NCI-H2107 (cell line): ENCODE measurements around the gene CYP39A1.
"Not testable (repeated sequence)": the region's sequence is repeated elsewhere in the genome, so short reads cannot be mapped to it uniquely, and the experiment has no call there.

Experiments used
- DNase-seq: peaks from one replicate; lab custom pipeline; 2025; lab: John Stamatoyannopoulos, UW

CYP39A1 gene

GRCh38 chr6:46648869-46649492 lies 3.6 kb downstream of the CYP39A1 start:
- no peak for DNase-seq

DNA sequence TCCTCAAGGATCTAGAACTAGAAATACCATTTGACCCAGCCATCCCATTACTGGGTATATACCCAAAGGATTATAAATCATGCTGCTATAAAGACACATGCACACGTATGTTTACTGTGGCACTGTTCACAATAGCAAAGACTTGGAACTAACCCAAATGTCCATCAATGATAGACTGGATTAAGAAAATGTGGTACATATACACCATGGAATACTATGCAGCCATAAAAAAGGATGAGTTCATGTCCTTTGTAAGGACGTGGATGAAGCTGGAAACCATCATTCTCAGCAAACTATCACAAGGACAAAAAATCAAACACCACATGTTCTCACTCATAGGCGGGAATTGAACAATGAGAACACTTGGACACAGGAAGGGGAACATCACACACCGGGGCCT lies 4.5 kb downstream of the CYP39A1 start:
- DNase-seq = not testable (repeated sequence)

GRCh38 chr6:46645265-46645664 lies 7.4 kb downstream of the CYP39A1 start:
- no peak for DNase-seq

- no peak for DNase-seq
These were observed 9.5 kb downstream of the CYP39A1 start for GRCh38 chr6:46642928-46643751.

DNA sequence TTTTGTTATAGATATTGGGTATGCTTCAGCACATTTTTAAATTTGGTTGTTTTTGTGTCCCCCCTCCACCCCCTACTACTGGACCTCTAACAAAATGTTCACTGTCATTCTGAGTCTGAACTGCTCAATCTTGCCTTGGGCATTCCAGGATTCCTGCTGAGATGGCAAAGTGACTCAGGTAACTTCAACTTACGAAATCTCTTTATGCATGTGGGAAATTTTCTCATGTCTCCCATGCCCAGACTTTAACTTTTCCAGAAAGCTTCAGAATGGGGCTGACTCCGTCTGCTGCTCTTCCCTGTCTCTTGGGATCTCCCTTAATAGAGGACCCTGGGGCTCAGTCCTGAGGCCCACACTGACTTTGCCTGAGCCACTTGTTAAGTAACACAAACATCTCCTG lies 14.0 kb downstream of the CYP39A1 start:
- DNase-seq = no peak

DNA sequence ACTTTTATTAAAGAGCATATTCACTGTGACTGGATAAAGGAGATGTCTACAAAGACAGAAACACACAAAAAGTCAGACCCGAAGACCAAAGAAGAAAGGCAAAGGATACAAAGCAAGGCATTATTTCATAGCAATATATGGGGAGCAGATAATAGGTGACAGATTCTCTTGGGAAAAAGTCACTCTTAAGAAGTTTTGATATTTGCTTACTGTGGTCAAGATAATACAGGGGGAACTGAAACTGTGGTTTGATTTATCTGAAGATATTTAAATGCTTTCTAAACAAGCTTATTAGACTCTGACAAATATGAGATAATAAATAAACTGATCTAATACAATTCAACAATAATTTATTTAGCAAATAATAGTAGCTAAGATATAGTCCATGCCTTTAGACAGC lies 14.7 kb downstream of the CYP39A1 start:
- DNase-seq = no peak

DNA sequence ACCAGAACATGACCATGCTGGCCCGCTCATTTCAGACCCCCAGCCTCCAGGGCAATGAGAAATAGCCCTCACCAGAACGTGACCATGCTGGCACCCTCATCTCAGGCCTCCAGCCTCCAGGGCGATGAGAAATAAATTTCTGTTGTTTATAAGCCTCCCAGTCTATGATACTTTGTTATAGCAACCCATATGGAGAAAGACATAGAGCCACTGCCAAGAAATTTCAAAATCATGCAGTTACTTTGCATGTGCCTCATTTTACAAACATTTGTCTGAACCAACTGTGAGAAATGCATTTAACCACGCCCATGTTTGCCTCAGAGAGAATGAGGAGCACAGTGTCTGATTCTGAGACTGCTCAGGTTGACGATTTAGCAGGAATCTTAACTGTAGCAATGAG lies 15.5 kb downstream of the CYP39A1 start:
- DNase-seq = no peak

DNA sequence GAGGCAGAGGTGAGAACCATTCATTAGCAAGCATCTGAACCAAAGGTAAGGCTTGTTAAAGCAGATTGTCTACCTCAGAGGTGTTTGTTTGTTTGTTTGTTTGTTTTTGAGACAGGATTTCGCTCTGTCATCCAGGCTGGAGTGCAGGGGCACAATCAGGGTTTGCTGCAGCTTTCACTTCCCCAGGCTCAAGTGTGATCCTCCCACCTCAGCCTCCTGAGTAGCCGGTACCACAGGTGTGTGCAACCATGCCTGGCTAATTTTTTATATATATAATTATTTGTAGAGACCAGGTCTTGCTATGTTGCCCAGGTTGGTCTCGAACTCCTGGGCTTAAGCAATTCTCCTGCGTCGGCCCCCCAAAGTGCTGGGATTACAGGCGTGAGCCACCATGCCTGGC lies 17.2 kb downstream of the CYP39A1 start:
- DNase-seq = no peak

DNA sequence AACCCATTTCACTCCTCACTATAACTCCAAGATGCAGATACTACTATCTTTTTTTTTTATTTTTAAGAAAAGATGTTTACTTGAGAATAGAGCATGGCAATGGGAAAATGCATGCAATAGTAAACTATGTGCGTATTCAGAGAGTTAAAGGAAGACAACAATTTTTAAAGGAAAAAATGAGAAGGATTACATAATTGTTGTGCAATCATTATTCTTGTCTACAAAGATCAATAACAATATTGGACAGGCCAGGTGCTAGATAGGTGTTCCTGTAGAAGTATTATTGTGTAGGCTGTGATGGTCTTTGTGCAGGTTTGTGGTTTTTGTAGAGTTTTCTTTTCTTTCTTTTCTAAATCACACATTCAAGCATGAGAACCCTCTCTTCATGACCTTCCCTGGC lies 20.6 kb downstream of the CYP39A1 start:
- DNase-seq = no peak

DNA sequence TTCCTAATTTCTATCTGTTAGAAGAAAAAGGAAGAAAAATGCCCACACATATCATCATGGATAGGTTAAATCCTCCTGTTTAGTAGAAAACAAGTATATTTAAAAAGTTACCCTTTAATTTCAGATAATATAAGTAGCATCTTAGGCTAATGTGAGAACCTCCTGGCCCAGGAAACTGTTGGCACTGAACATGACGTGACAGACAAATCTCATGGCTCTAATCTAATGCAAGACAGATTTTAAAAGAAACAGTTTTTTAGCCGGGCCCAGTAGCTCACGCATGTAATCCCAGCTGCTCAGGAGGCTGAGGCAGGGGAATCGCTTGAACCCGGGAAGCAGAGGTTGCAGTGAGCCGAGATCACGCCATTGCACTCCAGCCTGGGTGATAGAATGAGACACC lies 22.9 kb downstream of the CYP39A1 start:
- DNase-seq = no peak

DNA sequence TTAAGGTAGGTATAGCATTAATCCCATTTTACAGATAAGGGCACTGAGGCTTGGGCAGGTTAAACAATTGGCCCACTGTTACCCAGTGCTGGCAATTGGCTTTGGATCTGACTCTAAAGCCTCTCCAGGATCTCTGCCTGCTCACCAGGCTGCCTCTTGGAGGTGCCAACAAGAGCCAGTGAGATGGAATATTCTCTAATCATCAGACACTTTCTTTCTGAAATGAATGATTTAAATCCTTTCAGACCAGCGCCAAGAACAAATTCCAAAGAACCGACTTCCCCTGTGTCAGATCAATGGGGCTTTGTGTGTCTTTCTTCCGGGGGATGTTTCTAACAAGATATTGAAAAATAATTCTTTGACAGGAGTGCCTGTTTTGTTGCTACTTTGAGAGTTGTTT lies 23.6 kb downstream of the CYP39A1 start:
- DNase-seq = no peak

- no peak for DNase-seq
These were observed 24.1 kb downstream of the CYP39A1 start for GRCh38 chr6:46628498-46628897.

DNA sequence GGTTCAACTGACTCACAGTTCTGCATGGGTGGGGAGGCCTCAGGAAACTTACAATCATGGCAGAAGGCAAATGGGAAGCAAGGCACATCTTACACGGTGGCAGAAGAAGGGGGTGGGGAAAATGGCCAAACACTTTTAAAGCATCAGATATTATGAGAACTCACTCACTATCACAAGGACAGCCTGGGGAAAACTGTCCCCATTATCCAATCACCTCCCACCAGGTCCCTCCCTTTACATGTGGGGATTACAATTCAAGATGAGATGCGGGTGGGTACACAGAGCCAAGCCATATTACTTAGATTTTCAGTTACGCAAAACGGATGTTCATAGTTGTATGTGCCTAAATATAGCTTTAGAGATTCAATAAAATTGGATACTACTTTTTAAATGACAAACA lies 25.6 kb downstream of the CYP39A1 start:
- DNase-seq = no peak

DNA sequence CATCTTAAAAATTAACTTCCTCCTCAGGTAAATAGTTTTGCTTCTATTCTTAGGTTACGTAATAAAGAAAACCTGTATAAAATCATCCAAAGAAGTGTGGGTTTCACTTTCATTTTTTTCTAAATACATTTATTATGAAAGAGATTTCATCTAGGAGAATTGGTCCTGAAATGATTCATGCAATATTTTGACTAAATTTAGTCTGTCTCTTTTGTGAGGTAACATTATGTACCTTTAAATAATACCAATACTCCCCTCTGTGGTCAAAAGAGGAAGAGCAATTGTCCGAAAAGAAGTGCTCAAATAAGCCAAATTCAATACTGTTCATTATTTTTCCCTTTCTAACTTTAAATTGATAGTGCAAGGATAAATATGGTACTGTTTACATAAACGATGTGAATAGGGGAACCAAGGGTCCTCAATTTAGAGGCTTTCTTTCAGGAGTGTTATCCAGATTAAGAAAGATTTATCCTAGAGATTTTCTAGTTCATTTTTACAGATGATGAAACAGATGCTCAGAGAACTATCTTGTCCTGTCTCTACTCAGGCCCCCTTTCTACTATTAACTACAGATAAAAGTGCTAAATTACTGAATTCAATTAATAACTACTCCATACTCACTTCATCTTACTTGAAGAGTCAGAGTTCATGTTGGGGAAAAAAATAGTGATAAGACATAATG lies 26.2 kb downstream of the CYP39A1 start:
- DNase-seq = no peak

GRCh38 chr6:46618726-46619125 lies 33.9 kb downstream of the CYP39A1 start:
- no peak for DNase-seq

DNA sequence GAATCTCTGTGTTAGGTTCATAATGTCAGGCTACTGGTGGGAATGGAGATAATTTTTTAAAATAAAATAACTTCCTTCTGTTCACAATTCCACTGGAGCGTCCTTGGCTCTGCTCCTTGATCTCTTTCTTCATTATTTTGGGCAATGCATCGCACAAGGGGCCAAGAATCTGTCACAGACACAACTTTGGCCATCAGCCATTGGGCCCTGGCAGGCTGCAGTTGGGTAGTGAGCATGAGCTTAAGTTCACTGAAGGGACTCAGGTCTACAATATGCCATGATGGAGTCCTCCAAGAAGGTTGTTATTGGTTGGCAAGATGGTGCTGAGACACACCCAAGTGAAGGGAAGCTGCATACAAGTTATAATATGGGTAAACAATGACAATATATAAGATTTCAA lies 40.0 kb downstream of the CYP39A1 start:
- DNase-seq = no peak

- DNase-seq = no peak
These were observed 41.6 kb downstream of the CYP39A1 start for GRCh38 chr6:46610862-46611553.

GRCh38 chr6:46606338-46606737 lies 46.3 kb downstream of the CYP39A1 start:
- no peak for DNase-seq

DNA sequence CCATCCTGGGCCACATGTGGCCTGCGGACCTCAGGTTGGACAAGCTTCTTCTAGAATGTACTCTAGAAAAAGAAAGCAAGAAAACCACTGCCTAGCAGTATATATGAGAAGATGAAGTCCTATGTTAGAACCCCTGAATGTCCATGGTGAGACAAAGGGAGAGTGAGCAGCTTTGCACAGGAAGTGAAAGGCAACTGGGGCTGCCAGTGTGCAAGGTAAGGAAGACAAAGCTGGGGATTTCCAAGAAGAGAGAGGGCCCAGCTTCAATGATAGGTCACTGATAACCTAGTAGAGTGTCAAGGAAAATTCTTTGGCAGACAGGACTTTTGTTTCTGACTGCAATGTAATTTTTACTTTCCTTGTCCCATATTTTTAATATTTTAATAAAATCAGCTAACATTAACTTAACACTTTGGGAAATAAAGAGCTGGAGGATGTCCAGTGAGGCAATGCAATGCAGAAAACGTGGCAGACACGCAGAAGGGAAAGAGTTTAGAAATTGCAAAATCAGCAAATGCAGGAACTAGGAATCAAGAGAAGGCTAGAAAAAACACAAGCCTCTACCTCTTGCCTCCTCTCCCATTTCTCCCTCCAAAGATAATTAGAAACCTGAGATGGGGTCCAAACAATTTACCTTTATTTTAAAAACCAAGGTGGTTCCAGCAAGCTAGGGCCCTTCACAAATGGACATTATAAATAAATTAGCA lies 47.4 kb downstream of the CYP39A1 start:
- no peak for DNase-seq

DNA sequence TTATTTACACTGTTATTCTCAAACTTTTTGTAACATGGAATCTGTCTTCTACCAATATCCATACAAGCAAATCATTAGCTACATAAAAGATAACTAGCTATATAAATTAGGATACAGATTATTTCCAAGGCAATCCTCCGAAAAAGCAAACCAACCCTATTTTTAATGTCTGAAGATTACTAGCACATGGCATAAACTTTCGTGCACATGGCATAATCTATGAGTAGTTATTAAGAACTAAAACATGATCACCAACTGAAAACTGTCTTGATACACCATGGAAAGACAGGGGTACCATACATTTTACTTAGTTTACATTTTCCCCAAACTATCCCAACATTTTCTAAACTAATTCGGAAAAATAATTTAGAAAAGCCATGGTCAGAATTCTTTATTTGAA lies 54.4 kb downstream of the CYP39A1 start:
- no peak for DNase-seq

DNA sequence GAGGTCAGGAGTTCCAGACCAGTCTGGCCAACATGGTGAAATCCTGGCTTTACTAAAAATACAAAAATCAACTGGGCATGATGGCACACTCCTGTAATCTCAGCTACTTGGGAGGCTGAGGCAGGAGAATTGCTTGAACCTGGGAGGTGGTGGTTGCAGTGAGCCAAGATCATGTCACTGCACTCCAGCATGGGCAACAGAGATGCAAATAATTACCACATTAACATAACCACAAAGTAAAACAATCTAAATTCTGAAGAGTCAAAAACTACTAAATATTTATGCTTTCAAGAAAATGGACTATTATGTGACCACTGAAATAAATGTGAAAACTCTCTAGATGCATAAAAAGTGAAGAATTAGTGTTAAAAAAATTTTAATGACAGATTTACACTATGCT lies 59.9 kb downstream of the CYP39A1 start:
- no peak for DNase-seq

DNA sequence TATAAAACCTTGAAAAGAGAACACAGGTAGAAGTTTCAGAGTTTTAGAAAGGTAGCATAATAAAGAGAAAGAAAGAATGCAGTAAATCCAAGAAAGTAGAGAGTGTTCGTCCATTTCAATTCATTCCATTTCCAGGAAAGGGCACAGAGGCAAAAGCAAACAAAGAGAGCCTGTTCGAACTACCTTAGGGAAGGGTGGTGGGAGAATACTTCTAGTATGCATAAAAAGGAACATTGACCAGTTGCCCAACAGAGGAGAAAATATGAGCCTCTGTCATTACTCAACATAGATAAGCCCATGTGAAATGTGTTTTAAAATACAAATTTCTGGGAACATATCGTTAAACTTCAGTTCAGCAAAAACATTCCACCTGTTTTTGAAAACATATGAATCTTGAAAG lies 60.6 kb downstream of the CYP39A1 start:
- DNase-seq = no peak
